ENCODE measurements around the gene RALGAPA1. TPM values are rescaled to one million over a fixed set of nuclear protein-coding genes. Genes with fewer than 3 reads are reported as not detected.

RALGAPA1 gene
- total and polyA plus RNA-seq, 2 experiments from 2014 or later = 21.9 to 27.3 TPM

DNA sequence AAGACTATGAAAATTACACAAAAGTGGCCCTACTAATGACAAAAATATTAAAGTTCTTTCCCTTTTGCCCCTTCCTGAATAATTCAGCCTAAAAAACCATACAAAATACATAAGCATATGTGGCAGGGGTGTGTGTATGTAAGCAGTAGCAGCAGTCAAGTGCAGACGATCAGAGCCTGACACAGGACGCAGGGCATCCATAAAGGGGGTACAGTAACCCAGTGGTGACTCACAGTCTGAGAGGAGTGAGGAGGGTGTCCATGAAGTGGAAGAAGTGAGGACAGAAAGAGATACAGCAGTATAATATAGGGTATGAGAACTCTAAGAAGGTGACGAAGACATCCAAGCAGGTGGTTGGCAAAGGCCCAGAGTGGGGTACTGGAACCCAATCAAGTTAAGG lies 56.7 kb downstream of the RALGAPA1 start (continued):
- TF ChIP-seq ZNF331 (CRISPR knock-in tag; IDR thresholded peaks at IDR 0.05; ENCODE audit: low read depth) = no peak
- TF ChIP-seq POLR2AphosphoS5 (IDR thresholded peaks at IDR 0.05; ENCODE audit: low read depth) = no peak

DNA sequence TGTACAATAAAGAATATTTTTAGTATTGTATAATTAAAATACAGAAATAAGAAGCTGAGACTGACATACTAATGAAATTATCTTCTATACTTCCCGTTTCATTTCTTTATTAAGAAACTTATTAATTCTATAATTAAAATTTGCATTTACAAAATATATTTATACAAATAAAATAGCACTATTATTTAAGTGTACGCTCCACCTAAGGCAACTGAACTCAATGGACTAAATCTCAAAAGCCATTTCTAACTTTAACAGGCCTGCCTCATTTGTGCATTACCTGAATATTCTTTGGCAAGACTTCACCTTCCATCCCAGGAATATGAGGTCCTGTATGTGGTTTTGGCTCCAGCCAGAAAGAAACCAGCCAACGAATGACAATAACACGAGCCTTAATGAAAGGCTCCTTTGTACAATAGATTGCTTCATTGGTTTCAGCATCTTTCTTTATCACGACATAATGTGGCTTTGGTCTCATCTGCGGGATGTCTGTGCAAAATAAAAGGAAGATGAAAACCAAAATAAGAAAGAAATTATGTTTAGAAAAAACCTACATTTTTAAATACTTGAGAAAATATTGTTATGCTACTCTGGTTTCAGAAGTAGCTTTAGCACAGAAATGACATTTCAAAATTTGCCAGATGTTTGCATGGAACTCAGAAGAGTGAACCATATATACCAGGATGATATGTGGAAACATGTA lies 58.7 kb downstream of the RALGAPA1 start:
- no peak overlapping the region for H3K27ac Mint-ChIP-seq
- ATAC-seq = no peak
- Histone ChIP-seq H3K9me2 (ENCODE audit: insufficient read depth) (no peaks in the 10 kb centered on the region), H3K36me3 (ENCODE audit: insufficient read depth) (no peaks in the 10 kb centered on the region), H4K20me1 (replicated peaks; ENCODE audit: insufficient read depth) (no peaks in the 10 kb centered on the region), H3K27ac (ENCODE audit: low read depth) (no peak overlapping the region), H3K79me2 (replicated peaks; ENCODE audit: insufficient read depth) (no peaks in the 10 kb centered on the region), H3K4me1 (ENCODE audit: insufficient read depth) (no peaks in the 10 kb centered on the region), H3K4me2 (no peak overlapping the region), H3F3A (replicated peaks; ENCODE audit: low read depth) (no peaks in the 10 kb centered on the region), H3K27me3 (ENCODE audit: insufficient read depth) (no peaks in the 10 kb centered on the region), H2AFZ (no peak overlapping the region), H3K4me3 (no peak overlapping the region)
- no peak for DNase-seq (ENCODE audit: low spot score)
- peaks cover 3% of the 10 kb centered on the region; the same call in 2 of the 3 replicates for H3K36me3 Mint-ChIP-seq (ENCODE audit: low read depth)
- no peak for TF ChIP-seq ZNF331 (CRISPR knock-in tag; IDR thresholded peaks at IDR 0.05; ENCODE audit: low read depth)
- no peak for TF ChIP-seq STAT1 (IDR thresholded peaks at IDR 0.05; ENCODE audit: unreplicated experiment)
- TF ChIP-seq, protein P1, sequence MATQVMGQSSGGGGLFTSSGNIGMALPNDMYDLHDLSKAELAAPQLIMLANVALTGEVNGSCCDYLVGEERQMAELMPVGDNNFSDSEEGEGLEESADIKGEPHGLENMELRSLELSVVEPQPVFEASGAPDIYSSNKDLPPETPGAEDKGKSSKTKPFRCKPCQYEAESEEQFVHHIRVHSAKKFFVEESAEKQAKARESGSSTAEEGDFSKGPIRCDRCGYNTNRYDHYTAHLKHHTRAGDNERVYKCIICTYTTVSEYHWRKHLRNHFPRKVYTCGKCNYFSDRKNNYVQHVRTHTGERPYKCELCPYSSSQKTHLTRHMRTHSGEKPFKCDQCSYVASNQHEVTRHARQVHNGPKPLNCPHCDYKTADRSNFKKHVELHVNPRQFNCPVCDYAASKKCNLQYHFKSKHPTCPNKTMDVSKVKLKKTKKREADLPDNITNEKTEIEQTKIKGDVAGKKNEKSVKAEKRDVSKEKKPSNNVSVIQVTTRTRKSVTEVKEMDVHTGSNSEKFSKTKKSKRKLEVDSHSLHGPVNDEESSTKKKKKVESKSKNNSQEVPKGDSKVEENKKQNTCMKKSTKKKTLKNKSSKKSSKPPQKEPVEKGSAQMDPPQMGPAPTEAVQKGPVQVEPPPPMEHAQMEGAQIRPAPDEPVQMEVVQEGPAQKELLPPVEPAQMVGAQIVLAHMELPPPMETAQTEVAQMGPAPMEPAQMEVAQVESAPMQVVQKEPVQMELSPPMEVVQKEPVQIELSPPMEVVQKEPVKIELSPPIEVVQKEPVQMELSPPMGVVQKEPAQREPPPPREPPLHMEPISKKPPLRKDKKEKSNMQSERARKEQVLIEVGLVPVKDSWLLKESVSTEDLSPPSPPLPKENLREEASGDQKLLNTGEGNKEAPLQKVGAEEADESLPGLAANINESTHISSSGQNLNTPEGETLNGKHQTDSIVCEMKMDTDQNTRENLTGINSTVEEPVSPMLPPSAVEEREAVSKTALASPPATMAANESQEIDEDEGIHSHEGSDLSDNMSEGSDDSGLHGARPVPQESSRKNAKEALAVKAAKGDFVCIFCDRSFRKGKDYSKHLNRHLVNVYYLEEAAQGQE (IDR thresholded peaks at IDR 0.05; ENCODE audit: unreplicated experiment) = no peak
- TF ChIP-seq NANOG (IDR thresholded peaks at IDR 0.05; ENCODE audit: borderline replicate concordance) = no peak
- H3K9me3 Mint-ChIP-seq = no peaks in the 10 kb centered on the region
- H3K27me3 Mint-ChIP-seq (ENCODE audit: insufficient read depth, low read depth, poor library complexity) = no peaks in the 10 kb centered on the region
- H3K4me1 Mint-ChIP-seq = no peaks in the 10 kb centered on the region
- H3K4me3 Mint-ChIP-seq = no peak overlapping the region

DNA sequence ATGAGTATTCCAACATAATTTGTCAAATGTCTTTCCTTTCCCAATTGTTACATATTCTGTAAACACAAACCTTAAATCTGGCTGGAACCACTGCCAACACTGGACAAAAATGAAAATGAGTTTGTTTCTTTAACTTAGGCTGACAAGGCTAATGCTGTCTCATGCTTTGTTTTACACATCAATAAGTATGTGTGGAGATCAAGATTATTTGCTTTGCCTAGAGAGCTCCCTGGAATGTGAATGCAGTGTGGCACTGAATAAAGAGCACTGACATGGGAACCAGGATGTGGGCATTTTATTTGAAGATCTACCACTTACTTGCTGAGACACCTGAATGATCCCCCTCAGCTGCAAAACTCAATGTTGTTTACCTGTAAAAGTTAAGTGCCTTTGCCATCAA lies 61.7 kb downstream of the RALGAPA1 start:
- DNase-seq (ENCODE audit: low spot score) (peak; percentile 4), ATAC-seq (no peak)
- H3K79me2 ChIP-seq (replicated peaks; ENCODE audit: insufficient read depth) = no peaks in the 10 kb centered on the region
- no peaks in the 10 kb centered on the region for H3K4me1 ChIP-seq (ENCODE audit: insufficient read depth)
- TF ChIP-seq ZNF114 (CRISPR knock-in tag; IDR thresholded peaks at IDR 0.05) (no peak), EZH2phosphoT487 (IDR thresholded peaks at IDR 0.05; ENCODE audit: unreplicated experiment) (no peak), STAT1 (IDR thresholded peaks at IDR 0.05; ENCODE audit: unreplicated experiment) (no peak), JUNB (IDR thresholded peaks at IDR 0.05; ENCODE audit: unreplicated experiment) (no peak), EZH2 (IDR thresholded peaks at IDR 0.05; ENCODE audit: low read depth, unreplicated experiment) (no peak), CREB1 (CRISPR knock-in tag; IDR thresholded peaks at IDR 0.05; ENCODE audit: low read depth) (no peak), POLR2AphosphoS5 (IDR thresholded peaks at IDR 0.05; ENCODE audit: low read depth) (no peak), NANOG (IDR thresholded peaks at IDR 0.05; ENCODE audit: borderline replicate concordance) (no peak), ZNF331 (CRISPR knock-in tag; IDR thresholded peaks at IDR 0.05; ENCODE audit: low read depth) (no peak)
- TF ChIP-seq, protein P2, sequence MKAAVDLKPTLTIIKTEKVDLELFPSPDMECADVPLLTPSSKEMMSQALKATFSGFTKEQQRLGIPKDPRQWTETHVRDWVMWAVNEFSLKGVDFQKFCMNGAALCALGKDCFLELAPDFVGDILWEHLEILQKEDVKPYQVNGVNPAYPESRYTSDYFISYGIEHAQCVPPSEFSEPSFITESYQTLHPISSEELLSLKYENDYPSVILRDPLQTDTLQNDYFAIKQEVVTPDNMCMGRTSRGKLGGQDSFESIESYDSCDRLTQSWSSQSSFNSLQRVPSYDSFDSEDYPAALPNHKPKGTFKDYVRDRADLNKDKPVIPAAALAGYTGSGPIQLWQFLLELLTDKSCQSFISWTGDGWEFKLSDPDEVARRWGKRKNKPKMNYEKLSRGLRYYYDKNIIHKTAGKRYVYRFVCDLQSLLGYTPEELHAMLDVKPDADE (IDR thresholded peaks at IDR 0.05) = no peak
- TF ChIP-seq, protein P3, sequence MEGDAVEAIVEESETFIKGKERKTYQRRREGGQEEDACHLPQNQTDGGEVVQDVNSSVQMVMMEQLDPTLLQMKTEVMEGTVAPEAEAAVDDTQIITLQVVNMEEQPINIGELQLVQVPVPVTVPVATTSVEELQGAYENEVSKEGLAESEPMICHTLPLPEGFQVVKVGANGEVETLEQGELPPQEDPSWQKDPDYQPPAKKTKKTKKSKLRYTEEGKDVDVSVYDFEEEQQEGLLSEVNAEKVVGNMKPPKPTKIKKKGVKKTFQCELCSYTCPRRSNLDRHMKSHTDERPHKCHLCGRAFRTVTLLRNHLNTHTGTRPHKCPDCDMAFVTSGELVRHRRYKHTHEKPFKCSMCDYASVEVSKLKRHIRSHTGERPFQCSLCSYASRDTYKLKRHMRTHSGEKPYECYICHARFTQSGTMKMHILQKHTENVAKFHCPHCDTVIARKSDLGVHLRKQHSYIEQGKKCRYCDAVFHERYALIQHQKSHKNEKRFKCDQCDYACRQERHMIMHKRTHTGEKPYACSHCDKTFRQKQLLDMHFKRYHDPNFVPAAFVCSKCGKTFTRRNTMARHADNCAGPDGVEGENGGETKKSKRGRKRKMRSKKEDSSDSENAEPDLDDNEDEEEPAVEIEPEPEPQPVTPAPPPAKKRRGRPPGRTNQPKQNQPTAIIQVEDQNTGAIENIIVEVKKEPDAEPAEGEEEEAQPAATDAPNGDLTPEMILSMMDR (conservative IDR thresholded peaks at IDR 0.05; ENCODE audit: low read depth in 2 of 2) = no peak
- TF ChIP-seq, protein P1 (IDR thresholded peaks at IDR 0.05; ENCODE audit: unreplicated experiment) = no peak
- Mint-ChIP-seq H3K36me3 (ENCODE audit: low read depth) (peaks cover under 1% of the 10 kb centered on the region; the same call in 2 of the 3 replicates), H3K27ac (no peak overlapping the region; the same call in 1 of the 2 replicates), H3K4me1 (no peaks in the 10 kb centered on the region), H3K4me3 (no peak overlapping the region), H3K9me3 (no peaks in the 10 kb centered on the region), H3K27me3 (ENCODE audit: insufficient read depth, low read depth, poor library complexity) (peaks cover 1% of the 10 kb centered on the region)
- H3K4me3 ChIP-seq = no peak overlapping the region
- H2AFZ ChIP-seq = no peak overlapping the region
- no peaks in the 10 kb centered on the region for H4K20me1 ChIP-seq (replicated peaks; ENCODE audit: insufficient read depth)
- H3K9me2 ChIP-seq (ENCODE audit: insufficient read depth) = no peaks in the 10 kb centered on the region
- no peaks in the 10 kb centered on the region for H3F3A ChIP-seq (replicated peaks; ENCODE audit: low read depth)
- no peaks in the 10 kb centered on the region for H3K36me3 ChIP-seq (ENCODE audit: insufficient read depth)
- no peak overlapping the region for H3K27ac ChIP-seq (ENCODE audit: low read depth)
- H3K4me2 ChIP-seq = no peak overlapping the region
- H3K27me3 ChIP-seq (ENCODE audit: insufficient read depth) = no peaks in the 10 kb centered on the region

Measured in GM23338 (cell line).